SH-SY5Y (cell line): Measurements from ENCODE around the gene KIAA0930.

Experiments
- GATA2 ChIP-seq: IDR thresholded peaks from 2 replicates; pipeline ENCODE4 v1.6.1; 2011; ENCODE audit warnings: mild to moderate bottlenecking, low read depth, low read length
- GATA3 ChIP-seq: IDR thresholded peaks from 2 replicates; pipeline ENCODE4 v1.6.1; 2011; ENCODE audit warnings: low read depth, mild to moderate bottlenecking, low read length, moderate library complexity

DNA sequence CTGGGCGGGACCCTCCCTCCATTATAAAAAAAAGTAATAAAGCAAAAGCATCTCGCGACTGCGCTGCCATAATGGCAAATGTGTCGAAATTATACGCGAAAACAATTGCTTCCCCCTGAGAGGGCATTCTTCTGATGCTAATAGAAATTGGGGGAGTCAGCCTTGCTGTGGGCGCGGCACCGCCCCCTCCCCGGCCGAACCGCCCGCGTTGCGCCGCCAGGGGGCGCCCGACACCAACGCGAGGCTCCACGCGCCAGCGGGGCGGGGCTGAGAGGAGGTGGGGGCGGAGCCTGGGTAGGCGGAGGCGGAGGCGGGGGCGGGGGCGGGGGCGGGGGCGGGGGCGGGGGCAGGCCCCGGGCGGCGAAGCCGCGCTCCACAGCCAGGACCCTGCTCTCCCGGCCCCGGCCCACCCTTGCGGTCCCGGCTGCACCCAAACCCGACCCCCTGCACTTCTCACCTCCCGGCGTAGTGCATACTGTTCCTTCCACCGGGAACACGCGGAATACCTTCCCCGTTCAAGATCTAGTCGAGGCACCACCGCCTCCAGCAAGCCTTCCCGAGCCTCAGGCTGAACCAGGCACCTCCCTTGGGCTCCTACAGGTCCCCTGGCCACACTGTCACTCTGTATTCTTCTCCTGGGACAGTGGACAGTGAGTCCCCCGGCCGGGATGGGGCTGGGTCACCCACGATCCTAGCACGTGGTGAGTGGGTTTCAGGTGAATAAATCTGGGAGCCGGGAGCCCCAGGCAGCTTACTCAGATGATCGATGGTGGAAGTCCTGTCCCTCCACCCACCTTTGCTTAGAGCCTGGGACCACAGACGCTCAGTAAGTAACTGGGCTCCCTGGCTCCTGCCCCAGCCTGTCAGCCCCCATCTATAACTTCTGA, 28.5 kb upstream of the KIAA0930 start:
- no peak for TF ChIP-seq GATA2
- no peak for TF ChIP-seq GATA3
